GM23338 (cell line): ENCODE data around the gene RPTOR. TPM values are rescaled to one million over a fixed set of nuclear protein-coding genes. Genes with fewer than 3 reads are reported as not detected.

ENCODE experiments used
- ATAC-seq: fragments of 200-7000 bp; cut with Tn5 transposase; 3 replicates; pipeline ENCODE4 v1.9.1; 2020
- DNase-seq: peaks from one replicate; pipeline ENCODE4 v3.0.0-alpha.2; 2015; ENCODE audit warnings: low spot score
- H2AFZ ChIP-seq: fragments of 200-600 bp; sonication (generic); 2 replicates; pipeline ENCODE4 v1.8.0; 2016; ENCODE audit warnings: antibody characterized with exemption, mild to moderate bottlenecking, moderate library complexity
- H3F3A ChIP-seq: fragments of 200-600 bp; sonication (generic); replicated peaks from 2 replicates; pipeline ENCODE4 v1.8.0; 2017; ENCODE audit warnings: antibody characterized with exemption, mixed run types, low read depth
- H3K27ac ChIP-seq: fragments of 200-600 bp; sonication (generic); 2 replicates; pipeline ENCODE4 v1.6.1; 2016; ENCODE audit warnings: low read depth
- H3K27me3 ChIP-seq: fragments of 200-600 bp; sonication (generic); 2 replicates; pipeline ENCODE4 v1.8.0; 2016; ENCODE audit warnings: mild to moderate bottlenecking, mixed run types, moderate library complexity; ENCODE audit not compliant: insufficient read depth
- H3K36me3 ChIP-seq: fragments of 200-600 bp; sonication (generic); 2 replicates; pipeline ENCODE4 v1.8.0; 2016; ENCODE audit warnings: mild to moderate bottlenecking; ENCODE audit not compliant: insufficient read depth
- H3K4me1 ChIP-seq: fragments of 200-600 bp; sonication (generic); 2 replicates; pipeline ENCODE4 v1.8.0; 2016; ENCODE audit warnings: mild to moderate bottlenecking, moderate library complexity; ENCODE audit not compliant: insufficient read depth
- H3K4me2 ChIP-seq: fragments of 200-600 bp; sonication (generic); 2 replicates; pipeline ENCODE4 v1.7.1; 2017; ENCODE audit warnings: mixed run types
- H3K4me3 ChIP-seq: fragments of 200-600 bp; sonication (generic); 2 replicates; pipeline ENCODE4 v1.6.1; 2016; ENCODE audit warnings: mixed run types
- H3K79me2 ChIP-seq: fragments of 200-600 bp; sonication (generic); replicated peaks from 2 replicates; pipeline ENCODE4 v1.8.0; 2017; ENCODE audit warnings: mild to moderate bottlenecking; ENCODE audit not compliant: insufficient read depth
- H3K9me2 ChIP-seq: fragments of 200-600 bp; sonication (generic); 2 replicates; pipeline ENCODE4 v1.8.0; 2017; ENCODE audit not compliant: insufficient read depth
- H4K20me1 ChIP-seq: fragments of 200-600 bp; sonication (generic); replicated peaks from 2 replicates; pipeline ENCODE4 v1.8.0; 2017; ENCODE audit warnings: mild to moderate bottlenecking; ENCODE audit not compliant: insufficient read depth
- H3K27ac Mint-ChIP-seq: 2 replicates; pipeline ENCODE4 v1.8.0; 2020; ENCODE audit warnings: inconsistent platforms, mild to moderate bottlenecking, moderate library complexity, mixed read lengths
- H3K27me3 Mint-ChIP-seq: 3 replicates; pipeline ENCODE4 v1.8.0; 2022; ENCODE audit warnings: low read depth, mild to moderate bottlenecking, moderate library complexity, mixed read lengths, inconsistent platforms; ENCODE audit not compliant: insufficient read depth, poor library complexity
- H3K36me3 Mint-ChIP-seq: 3 replicates; pipeline ENCODE4 v1.8.0; 2021; ENCODE audit warnings: low read depth, mild to moderate bottlenecking, inconsistent platforms, moderate library complexity, mixed read lengths
- H3K4me1 Mint-ChIP-seq: 3 replicates; pipeline ENCODE4 v1.8.0; 2020; ENCODE audit warnings: mild to moderate bottlenecking, inconsistent platforms, mixed read lengths
- H3K4me3 Mint-ChIP-seq: 3 replicates; pipeline ENCODE4 v1.8.0; 2021; ENCODE audit warnings: moderate library complexity, mild to moderate bottlenecking, inconsistent platforms, mixed read lengths
- H3K9me3 Mint-ChIP-seq: 3 replicates; pipeline ENCODE4 v1.8.0; 2020; ENCODE audit warnings: moderate library complexity, mild to moderate bottlenecking, inconsistent platforms, mixed read lengths
- JUNB ChIP-seq: IDR thresholded peaks from one replicate; pipeline ENCODE4 v1.6.1; 2016; ENCODE audit warnings: antibody characterized with exemption; ENCODE audit not compliant: unreplicated experiment
- NANOG ChIP-seq: IDR thresholded peaks from 2 replicates; pipeline ENCODE4 v1.6.1; 2016; ENCODE audit warnings: antibody characterized with exemption, borderline replicate concordance
- ZNF114 ChIP-seq: fragments of 250-450 bp; sonication (Bioruptor Pico); IDR thresholded peaks from 2 replicates; pipeline ENCODE4 v1.5.0; 2020; ENCODE audit warnings: mild to moderate bottlenecking, moderate library complexity
- ZNF331 ChIP-seq: fragments of 250-450 bp; sonication (Bioruptor Pico); IDR thresholded peaks from 2 replicates; pipeline ENCODE4 v1.5.0; 2020; ENCODE audit warnings: low read depth, mild to moderate bottlenecking, moderate library complexity
- polyA plus RNA-seq: library from polyadenylated mRNA; unstranded; fragments of >200 nt; fragmentation: Nextera tagmentation; extraction: Ambion mirVana; gene quantifications from 2 replicates; pipeline ENCODE4 v1.2.1, GENCODE V29; 2016
- total RNA-seq: library from RNA; depleted of rRNA; stranded (reverse); fragments of >200 nt; shearing (Covaris generic); gene quantifications from 2 replicates; pipeline ENCODE4 v1.2.3, GENCODE V29; 2014
- TF ChIP-seq, protein P1 (sequence below), 2 experiments: fragments of 200-600 bp in 1 of 2; sonication (generic) in 1 of 2; conservative IDR thresholded peaks; 2 replicates each; pipeline versions ENCODE4 v1.5.1 to v1.6.1; 2016 to 2017; ENCODE audit warnings: antibody characterized with exemption in 2 of 2, low read depth in 2 of 2, mild to moderate bottlenecking in 2 of 2, moderate library complexity in 1 of 2
- TF ChIP-seq, protein P2 (sequence below): IDR thresholded peaks from 2 replicates; pipeline ENCODE4 v1.6.1; 2016; ENCODE audit warnings: antibody characterized with exemption
- TF ChIP-seq, protein P3 (sequence below): IDR thresholded peaks from one replicate; pipeline ENCODE4 v1.6.1; 2018; ENCODE audit warnings: antibody characterized with exemption; ENCODE audit not compliant: unreplicated experiment

Gene RPTOR
- total and polyA plus RNA-seq, 2 experiments from 2014 or later: 9.5 to 38.0 TPM

DNA sequence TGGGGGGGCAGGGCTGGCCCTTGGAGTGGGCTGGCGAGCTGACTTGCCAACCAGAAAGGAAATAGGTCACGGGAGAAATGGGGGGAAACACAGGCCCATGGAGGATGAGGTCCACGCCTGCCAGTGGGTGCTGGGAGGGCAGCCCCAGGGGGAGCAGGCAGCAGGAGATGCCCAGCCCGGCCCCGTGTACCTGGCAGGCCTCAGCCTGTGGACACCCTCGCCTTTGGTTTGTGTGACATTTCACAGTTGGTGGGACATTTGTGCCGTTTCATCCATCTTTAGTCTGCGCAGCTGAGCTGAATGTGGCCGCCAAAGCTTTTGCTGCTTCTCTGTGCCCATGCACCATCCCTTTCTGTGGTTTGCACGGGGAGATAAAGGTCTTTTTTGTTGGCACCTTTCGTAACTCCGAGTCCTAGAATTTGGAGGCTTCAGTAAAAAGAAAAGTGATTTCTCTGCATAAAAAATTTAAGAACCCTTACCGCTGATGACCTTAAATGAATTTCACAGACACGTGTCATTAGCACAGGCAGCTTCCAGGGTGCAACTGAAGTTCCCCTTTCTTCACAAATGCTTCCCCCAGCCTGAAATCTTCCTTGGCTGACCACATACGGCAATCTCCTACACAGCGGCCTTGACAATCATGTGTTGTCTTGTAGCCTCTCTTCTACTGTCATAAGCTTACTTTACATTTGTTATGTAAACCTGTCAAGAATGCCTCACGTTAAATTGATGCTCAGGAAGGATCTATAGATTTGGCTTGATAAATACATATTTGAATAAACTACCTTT, 193.6 kb downstream of the RPTOR start (continued):
- TF ChIP-seq, protein P1, sequence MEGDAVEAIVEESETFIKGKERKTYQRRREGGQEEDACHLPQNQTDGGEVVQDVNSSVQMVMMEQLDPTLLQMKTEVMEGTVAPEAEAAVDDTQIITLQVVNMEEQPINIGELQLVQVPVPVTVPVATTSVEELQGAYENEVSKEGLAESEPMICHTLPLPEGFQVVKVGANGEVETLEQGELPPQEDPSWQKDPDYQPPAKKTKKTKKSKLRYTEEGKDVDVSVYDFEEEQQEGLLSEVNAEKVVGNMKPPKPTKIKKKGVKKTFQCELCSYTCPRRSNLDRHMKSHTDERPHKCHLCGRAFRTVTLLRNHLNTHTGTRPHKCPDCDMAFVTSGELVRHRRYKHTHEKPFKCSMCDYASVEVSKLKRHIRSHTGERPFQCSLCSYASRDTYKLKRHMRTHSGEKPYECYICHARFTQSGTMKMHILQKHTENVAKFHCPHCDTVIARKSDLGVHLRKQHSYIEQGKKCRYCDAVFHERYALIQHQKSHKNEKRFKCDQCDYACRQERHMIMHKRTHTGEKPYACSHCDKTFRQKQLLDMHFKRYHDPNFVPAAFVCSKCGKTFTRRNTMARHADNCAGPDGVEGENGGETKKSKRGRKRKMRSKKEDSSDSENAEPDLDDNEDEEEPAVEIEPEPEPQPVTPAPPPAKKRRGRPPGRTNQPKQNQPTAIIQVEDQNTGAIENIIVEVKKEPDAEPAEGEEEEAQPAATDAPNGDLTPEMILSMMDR (conservative IDR thresholded peaks at IDR 0.05; ENCODE audit: low read depth in 2 of 2): no peak
- TF ChIP-seq, protein P2, sequence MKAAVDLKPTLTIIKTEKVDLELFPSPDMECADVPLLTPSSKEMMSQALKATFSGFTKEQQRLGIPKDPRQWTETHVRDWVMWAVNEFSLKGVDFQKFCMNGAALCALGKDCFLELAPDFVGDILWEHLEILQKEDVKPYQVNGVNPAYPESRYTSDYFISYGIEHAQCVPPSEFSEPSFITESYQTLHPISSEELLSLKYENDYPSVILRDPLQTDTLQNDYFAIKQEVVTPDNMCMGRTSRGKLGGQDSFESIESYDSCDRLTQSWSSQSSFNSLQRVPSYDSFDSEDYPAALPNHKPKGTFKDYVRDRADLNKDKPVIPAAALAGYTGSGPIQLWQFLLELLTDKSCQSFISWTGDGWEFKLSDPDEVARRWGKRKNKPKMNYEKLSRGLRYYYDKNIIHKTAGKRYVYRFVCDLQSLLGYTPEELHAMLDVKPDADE: no peak
- TF ChIP-seq ZNF331 (CRISPR knock-in tag) (no peak), JUNB (no peak), NANOG (no peak)
- TF ChIP-seq, protein P3, sequence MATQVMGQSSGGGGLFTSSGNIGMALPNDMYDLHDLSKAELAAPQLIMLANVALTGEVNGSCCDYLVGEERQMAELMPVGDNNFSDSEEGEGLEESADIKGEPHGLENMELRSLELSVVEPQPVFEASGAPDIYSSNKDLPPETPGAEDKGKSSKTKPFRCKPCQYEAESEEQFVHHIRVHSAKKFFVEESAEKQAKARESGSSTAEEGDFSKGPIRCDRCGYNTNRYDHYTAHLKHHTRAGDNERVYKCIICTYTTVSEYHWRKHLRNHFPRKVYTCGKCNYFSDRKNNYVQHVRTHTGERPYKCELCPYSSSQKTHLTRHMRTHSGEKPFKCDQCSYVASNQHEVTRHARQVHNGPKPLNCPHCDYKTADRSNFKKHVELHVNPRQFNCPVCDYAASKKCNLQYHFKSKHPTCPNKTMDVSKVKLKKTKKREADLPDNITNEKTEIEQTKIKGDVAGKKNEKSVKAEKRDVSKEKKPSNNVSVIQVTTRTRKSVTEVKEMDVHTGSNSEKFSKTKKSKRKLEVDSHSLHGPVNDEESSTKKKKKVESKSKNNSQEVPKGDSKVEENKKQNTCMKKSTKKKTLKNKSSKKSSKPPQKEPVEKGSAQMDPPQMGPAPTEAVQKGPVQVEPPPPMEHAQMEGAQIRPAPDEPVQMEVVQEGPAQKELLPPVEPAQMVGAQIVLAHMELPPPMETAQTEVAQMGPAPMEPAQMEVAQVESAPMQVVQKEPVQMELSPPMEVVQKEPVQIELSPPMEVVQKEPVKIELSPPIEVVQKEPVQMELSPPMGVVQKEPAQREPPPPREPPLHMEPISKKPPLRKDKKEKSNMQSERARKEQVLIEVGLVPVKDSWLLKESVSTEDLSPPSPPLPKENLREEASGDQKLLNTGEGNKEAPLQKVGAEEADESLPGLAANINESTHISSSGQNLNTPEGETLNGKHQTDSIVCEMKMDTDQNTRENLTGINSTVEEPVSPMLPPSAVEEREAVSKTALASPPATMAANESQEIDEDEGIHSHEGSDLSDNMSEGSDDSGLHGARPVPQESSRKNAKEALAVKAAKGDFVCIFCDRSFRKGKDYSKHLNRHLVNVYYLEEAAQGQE: no peak

DNA sequence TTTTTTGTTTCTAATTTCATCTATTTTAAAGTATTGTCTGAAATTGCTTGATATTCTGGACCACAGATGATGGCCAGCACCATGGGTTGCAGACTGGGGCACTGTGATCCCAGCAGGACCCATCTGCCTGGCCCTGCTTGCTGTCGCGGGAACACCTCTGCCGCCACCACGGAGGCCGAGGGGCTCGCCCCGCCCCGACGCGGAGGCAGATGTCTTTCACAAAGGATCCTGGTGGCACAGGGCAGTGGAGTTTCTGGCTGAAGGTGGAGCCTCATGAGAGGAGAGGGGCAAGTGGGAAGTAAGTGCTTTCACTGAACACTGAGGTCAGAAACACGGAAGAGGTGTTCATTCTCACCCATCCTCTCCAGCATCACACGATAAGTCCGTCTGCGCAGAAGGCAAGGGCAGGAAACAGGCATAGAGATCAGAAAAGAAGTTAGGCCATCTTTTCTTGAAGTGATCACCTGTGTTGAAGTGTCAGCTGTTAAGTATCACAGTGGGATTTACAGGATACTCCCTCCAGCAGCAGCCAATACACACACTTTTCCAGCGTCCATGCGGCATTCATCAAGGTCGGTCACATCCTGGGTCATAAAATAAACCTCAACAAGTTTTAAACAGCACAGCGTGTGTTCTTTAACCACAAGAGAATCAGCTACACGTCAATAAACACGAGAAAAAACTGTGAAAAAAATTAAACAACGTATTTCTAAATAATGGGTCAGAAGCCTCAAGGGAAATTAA, 194.5 kb downstream of the RPTOR start:
- Histone ChIP-seq H2AFZ (no peak overlapping the region), H3K36me3 (peaks cover 7% of the 10 kb centered on the region; the same call in 1 of the 2 replicates), H3K79me2 (no peaks in the 10 kb centered on the region), H3K4me3 (no peak overlapping the region), H3K27me3 (no peaks in the 10 kb centered on the region), H3K9me2 (no peaks in the 10 kb centered on the region), H3K4me2 (no peak overlapping the region), H3K27ac (no peak overlapping the region), H4K20me1 (peaks cover 8% of the 10 kb centered on the region; the same call in 1 of the 2 replicates), H3K4me1 (0 out of 2 replicates have a peak, but pooled peaks cover 13% of the 10 kb centered on the region), H3F3A (0 out of 2 replicates have a peak, but pooled peaks cover 3% of the 10 kb centered on the region)
- Mint-ChIP-seq H3K27ac (peak overlapping the region; percentile 2; the same call in 1 of the 2 replicates), H3K9me3 (peaks cover 24% of the 10 kb centered on the region), H3K36me3 (peaks cover 34% of the 10 kb centered on the region), H3K4me1 (peaks cover 24% of the 10 kb centered on the region), H3K27me3 (peaks cover 4% of the 10 kb centered on the region), H3K4me3 (no peak overlapping the region)
- no peak for ATAC-seq
- no peak for DNase-seq
- TF ChIP-seq JUNB (no peak), ZNF114 (CRISPR knock-in tag) (no peak)
- TF ChIP-seq, protein P1 (conservative IDR thresholded peaks at IDR 0.05; ENCODE audit: low read depth in 2 of 2): no peak
